ENCODE data around the gene RAB3A. TPM values are rescaled to one million over a fixed set of nuclear protein-coding genes. Genes with fewer than 3 reads are reported as not detected.

RAB3A gene
- 1 to 10 TPM; 3.4 to 5.1 (median 3.9) TPM for polyA plus RNA-seq (ENCODE audit: insufficient read length in 3 of 3)

- DNase-seq (ENCODE audit: low read depth in 3 of 3, low spot score in 2 of 3), result peak; percentile 99 to 100 (median 100)
Measured at GRCh38 chr19:18203863-18204393, at the start of gene RAB3A. Gene RAB3A (minus strand): TSS chr19:18204042. CDS start chr19:18202740, 1,302 bp downstream.

GRCh38 chr19:18253130-18253529, 49.3 kb upstream of the RAB3A start:
- DNase-seq (ENCODE audit: low read depth in 3 of 3, low spot score in 2 of 3), result no peak

GRCh38 chr19:18252370-18252717, 48.5 kb upstream of the RAB3A start:
- no peak for DNase-seq (ENCODE audit: low read depth in 3 of 3, low spot score in 2 of 3)

- DNase-seq (ENCODE audit: low read depth in 3 of 3, low spot score in 2 of 3), result no peak
Measured at GRCh38 chr19:18251587-18252369, 47.9 kb upstream of the RAB3A start.

GRCh38 chr19:18249834-18250233, 46.0 kb upstream of the RAB3A start:
- no peak for DNase-seq (ENCODE audit: low read depth in 3 of 3, low spot score in 2 of 3)

GRCh38 chr19:18245297-18245696, 41.5 kb upstream of the RAB3A start:
- no peak for DNase-seq (ENCODE audit: low read depth in 3 of 3, low spot score in 2 of 3)

GRCh38 chr19:18239303-18239702, 35.5 kb upstream of the RAB3A start:
- DNase-seq (ENCODE audit: low read depth in 3 of 3, low spot score in 2 of 3), result no peak

- no peak for DNase-seq (ENCODE audit: low read depth in 3 of 3, low spot score in 2 of 3)
Measured at GRCh38 chr19:18234194-18234593, 30.4 kb upstream of the RAB3A start.

- peak in 2 of 3 donors; percentile 57 to 59 for DNase-seq (ENCODE audit: low read depth in 3 of 3, low spot score in 2 of 3)
Measured at GRCh38 chr19:18233224-18233825, 29.5 kb upstream of the RAB3A start.

- DNase-seq (ENCODE audit: low read depth in 3 of 3, low spot score in 2 of 3), result no peak
Measured at GRCh38 chr19:18232540-18233223, 28.8 kb upstream of the RAB3A start.

GRCh38 chr19:18231775-18232174, 27.9 kb upstream of the RAB3A start:
- no peak for DNase-seq (ENCODE audit: low read depth in 3 of 3, low spot score in 2 of 3)

- DNase-seq (ENCODE audit: low read depth in 3 of 3, low spot score in 2 of 3), result no peak
Measured at GRCh38 chr19:18230941-18231734, 27.3 kb upstream of the RAB3A start.

GRCh38 chr19:18229915-18230314, 26.1 kb upstream of the RAB3A start:
- DNase-seq (ENCODE audit: low read depth in 3 of 3, low spot score in 2 of 3), result no peak

- no peak for DNase-seq (ENCODE audit: low read depth in 3 of 3, low spot score in 2 of 3)
Measured at GRCh38 chr19:18229474-18229873, 25.6 kb upstream of the RAB3A start.

GRCh38 chr19:18227781-18228271, 24.0 kb upstream of the RAB3A start:
- DNase-seq (ENCODE audit: low read depth in 3 of 3, low spot score in 2 of 3), result no peak

GRCh38 chr19:18226956-18227780, 23.3 kb upstream of the RAB3A start:
- DNase-seq (ENCODE audit: low read depth in 3 of 3, low spot score in 2 of 3), result no peak

GRCh38 chr19:18225702-18226468, 22.0 kb upstream of the RAB3A start, which contains the start of gene PDE4C:
Gene PDE4C (minus strand): TSS chr19:18226438. CDS start chr19:18226415, 23 bp downstream.
- DNase-seq (ENCODE audit: low read depth in 3 of 3, low spot score in 2 of 3), result no peak

- no peak for DNase-seq (ENCODE audit: low read depth in 3 of 3, low spot score in 2 of 3)
Measured at GRCh38 chr19:18225355-18225701, 21.5 kb upstream of the RAB3A start.
